ENCODE measurements around the gene RNF13.
A peak's percentile ranks its signal among the peaks of the same experiment; 100 is the strongest.
"Not testable (repeated sequence)": the region's sequence is repeated elsewhere in the genome, so short reads cannot be mapped to it uniquely, and the experiment has no call there.

Gene RNF13

DNA sequence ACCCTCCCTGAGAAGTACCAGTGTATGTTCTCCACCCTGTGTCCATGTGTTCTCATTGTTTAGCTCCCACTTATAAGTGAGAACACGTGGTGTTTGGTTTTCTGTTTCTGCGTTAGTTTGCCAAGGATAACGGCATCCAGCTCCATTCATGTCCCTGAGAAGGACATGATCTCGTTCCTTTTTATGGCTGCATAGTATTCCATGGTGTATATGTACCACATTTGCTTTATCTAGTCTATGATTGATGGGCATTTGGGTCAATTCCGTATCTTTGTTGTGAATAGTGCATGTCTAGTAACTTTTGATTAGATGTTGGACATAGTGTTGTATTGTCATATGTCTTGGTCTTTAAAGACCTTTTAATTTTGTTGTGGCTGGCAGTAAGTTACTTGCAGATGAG is 70.8 kb downstream of the RNF13 start:
- not testable (repeated sequence) for H3K27me3 Mint-ChIP-seq, H3K27ac Mint-ChIP-seq, H3K9me3 Mint-ChIP-seq, H3K4me3 Mint-ChIP-seq
- Mint-ChIP-seq H3K4me1 (ENCODE audit: low read depth) (peaks cover 17% of the 10 kb centered on the region), H3K36me3 (ENCODE audit: low read depth) (peaks cover 28% of the 10 kb centered on the region)

DNA sequence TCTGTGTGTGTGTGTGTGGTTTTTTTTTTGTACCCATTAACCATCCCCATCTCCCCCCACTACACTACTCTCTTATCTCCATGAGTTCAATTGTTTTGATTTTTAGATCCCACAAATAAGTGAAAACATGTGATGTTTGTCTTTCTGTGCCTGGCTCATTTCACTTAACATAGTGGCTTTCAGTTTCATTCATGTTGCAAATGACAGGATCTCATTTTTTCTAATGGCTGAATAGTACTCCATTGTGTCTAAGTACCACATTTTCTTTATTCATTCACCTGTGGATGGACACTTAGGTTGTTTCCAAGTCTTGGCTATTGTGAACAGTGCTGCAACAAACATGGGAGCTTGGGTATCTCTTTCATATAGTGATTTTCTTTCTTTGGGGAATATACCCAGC is 71.8 kb downstream of the RNF13 start:
- not testable (repeated sequence) for H3K27ac Mint-ChIP-seq, H3K4me3 Mint-ChIP-seq, H3K9me3 Mint-ChIP-seq, H3K27me3 Mint-ChIP-seq
- H3K4me1 Mint-ChIP-seq (ENCODE audit: low read depth) = peaks cover 17% of the 10 kb centered on the region
- H3K36me3 Mint-ChIP-seq (ENCODE audit: low read depth) = peaks cover 31% of the 10 kb centered on the region

DNA sequence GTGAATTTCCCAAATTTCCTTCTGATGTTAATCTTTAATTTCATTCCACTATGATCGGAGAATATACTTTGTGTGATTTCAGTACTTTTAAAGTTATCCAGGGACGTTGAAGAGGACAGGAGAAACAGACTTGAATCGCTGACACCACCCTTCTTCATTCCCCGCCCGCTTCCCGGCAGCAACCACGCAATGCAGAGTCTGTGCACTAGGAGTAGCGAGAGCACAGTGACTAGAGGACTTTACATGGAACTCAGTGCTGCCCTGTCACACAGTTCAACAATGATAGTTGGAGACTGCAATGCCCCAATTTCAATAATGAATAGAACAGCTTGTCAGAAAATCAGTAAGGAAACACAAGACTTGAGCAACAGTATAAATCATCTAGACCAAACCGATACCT is 73.9 kb downstream of the RNF13 start:
- Mint-ChIP-seq H3K9me3 (peaks cover 7% of the 10 kb centered on the region), H3K4me1 (ENCODE audit: low read depth) (peaks cover 17% of the 10 kb centered on the region), H3K27ac (peak overlapping the region; percentile 28), H3K36me3 (ENCODE audit: low read depth) (peaks cover 47% of the 10 kb centered on the region), H3K27me3 (no peaks in the 10 kb centered on the region), H3K4me3 (no peak overlapping the region)

DNA sequence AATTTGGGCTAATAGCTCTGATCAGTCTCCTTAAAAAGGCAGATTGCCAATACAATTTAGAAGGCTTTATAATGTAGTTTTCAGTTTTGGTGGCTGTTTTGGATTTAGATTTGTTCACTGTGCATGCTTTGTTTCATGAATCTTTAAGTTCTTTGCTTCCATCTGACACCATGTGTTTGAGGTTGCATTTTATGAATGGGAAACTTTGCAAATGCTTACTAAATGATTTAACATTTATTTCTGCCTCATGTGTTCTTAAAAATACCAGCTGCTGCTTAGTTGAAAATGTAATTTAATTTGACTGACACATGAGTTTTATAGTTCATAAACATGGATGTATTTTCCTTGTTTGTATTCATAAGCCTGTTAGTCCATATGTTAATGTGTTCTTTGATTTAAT is 78.6 kb downstream of the RNF13 start:
- no peak overlapping the region for H3K27ac Mint-ChIP-seq
- no peak overlapping the region for H3K4me3 Mint-ChIP-seq
- peaks cover 5% of the 10 kb centered on the region for H3K4me1 Mint-ChIP-seq (ENCODE audit: low read depth)
- peaks cover 39% of the 10 kb centered on the region for H3K36me3 Mint-ChIP-seq (ENCODE audit: low read depth)
- no peaks in the 10 kb centered on the region for H3K27me3 Mint-ChIP-seq
- H3K9me3 Mint-ChIP-seq = no peaks in the 10 kb centered on the region

DNA sequence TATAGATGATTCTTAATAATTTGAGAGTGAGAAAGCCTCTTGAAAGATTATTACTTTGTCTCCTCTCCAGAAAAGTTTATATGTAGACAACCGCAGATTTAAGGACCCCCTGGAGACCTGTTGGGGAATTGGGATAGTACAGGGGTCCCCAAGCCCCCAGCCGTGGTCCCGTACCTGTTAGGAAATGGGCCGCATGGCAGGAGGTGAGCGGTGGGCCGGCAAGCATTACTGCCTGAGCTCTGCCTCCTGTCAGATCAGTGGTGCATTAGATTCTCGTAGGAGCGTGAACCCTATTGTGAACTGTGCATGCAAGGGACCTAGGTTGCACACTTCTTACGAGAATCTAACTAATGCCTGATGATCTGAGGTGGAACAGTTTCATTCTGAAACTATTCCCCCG is 79.4 kb downstream of the RNF13 start:
- Mint-ChIP-seq H3K27me3 (no peaks in the 10 kb centered on the region), H3K4me1 (ENCODE audit: low read depth) (peaks cover 5% of the 10 kb centered on the region), H3K4me3 (no peak overlapping the region), H3K36me3 (ENCODE audit: low read depth) (peaks cover 46% of the 10 kb centered on the region), H3K27ac (no peak overlapping the region), H3K9me3 (no peaks in the 10 kb centered on the region)

DNA sequence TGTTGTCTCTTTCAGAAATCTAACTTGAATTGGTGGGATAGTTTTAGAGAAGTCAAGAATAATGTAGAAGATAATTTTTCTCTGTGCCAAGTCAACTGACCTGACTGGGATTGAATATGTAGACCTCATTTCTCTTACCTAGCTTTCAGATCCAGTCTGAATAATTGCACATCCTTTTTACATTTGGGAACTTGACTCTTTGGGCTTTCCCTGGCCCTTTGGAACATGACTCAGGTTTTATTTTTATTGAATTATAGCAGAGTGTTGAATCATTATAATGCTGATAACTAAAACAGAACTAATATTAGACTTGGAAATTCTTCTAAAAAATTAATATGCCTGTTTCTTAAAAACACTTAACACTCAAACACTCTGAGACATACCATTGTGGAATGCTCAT is 81.2 kb downstream of the RNF13 start:
- H3K4me3 Mint-ChIP-seq = no peak overlapping the region
- no peaks in the 10 kb centered on the region for H3K27me3 Mint-ChIP-seq
- no peaks in the 10 kb centered on the region for H3K9me3 Mint-ChIP-seq
- no peak overlapping the region for H3K27ac Mint-ChIP-seq
- H3K36me3 Mint-ChIP-seq (ENCODE audit: low read depth) = peaks cover 47% of the 10 kb centered on the region
- peaks cover 5% of the 10 kb centered on the region for H3K4me1 Mint-ChIP-seq (ENCODE audit: low read depth)

DNA sequence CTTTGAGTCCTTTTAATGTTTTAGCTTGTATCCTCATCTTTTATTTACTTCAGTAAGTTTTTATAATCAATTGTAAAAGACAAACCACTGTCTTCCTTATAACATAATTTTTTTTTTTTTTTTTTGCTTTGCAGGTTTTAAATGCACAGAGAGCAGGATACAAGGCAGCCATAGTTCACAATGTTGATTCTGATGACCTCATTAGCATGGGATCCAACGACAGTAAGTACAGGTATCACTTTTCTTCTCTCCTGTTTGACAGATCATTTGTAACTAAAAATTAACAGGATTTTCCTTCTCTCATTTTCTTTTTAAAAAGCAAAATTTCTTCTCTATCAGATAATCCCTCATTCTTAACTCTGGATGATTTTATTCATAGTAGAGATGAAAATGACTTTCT is 82.3 kb downstream of the RNF13 start:
- Mint-ChIP-seq H3K27me3 (no peaks in the 10 kb centered on the region), H3K4me3 (no peak overlapping the region), H3K4me1 (ENCODE audit: low read depth) (peaks cover 5% of the 10 kb centered on the region), H3K27ac (no peak overlapping the region), H3K9me3 (no peaks in the 10 kb centered on the region), H3K36me3 (ENCODE audit: low read depth) (peaks cover 39% of the 10 kb centered on the region)

DNA sequence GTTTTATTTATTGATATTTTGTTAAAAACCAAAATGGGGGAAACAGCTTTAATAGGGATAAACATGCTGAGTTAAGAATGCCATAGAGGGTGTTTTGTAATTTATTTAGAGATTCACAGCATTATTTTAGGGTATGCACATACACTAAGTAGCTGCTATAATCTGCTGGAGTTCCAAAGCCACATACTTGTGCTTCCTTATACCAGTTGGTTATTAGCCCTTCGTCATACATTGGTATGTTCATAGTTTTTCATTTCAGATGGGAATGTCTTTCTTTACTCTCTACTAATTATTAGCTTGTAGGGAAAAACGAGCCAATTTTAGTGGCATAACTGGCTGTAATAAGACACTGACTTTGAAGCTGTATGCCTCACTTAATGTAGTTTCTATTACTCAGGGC is 82.8 kb downstream of the RNF13 start:
- peaks cover 35% of the 10 kb centered on the region for H3K36me3 Mint-ChIP-seq (ENCODE audit: low read depth)
- no peaks in the 10 kb centered on the region for H3K9me3 Mint-ChIP-seq
- no peaks in the 10 kb centered on the region for H3K27me3 Mint-ChIP-seq
- H3K4me3 Mint-ChIP-seq = no peak overlapping the region
- H3K27ac Mint-ChIP-seq = no peak overlapping the region
- H3K4me1 Mint-ChIP-seq (ENCODE audit: low read depth) = peaks cover 2% of the 10 kb centered on the region

DNA sequence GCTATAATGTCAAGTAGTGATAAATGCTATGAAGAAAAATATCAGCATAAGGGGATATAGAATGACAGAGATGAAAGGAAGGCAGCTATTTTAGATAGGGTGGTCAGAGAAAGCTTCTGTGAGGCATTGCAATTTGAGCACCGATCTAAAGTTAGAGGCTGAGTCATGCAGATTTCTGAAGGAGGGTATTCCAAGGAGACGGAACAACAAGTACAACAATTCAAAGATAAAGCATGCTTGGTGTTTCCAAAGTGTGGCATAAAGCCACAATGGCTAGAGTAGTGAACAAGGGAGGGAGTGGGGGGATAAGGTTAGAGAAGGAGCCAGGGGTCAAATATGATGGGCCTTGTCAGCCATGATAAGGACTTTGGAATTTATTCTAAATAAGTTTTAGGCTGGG is 85.8 kb downstream of the RNF13 start:
- Mint-ChIP-seq H3K27me3 (no peaks in the 10 kb centered on the region), H3K36me3 (ENCODE audit: low read depth) (peaks cover 25% of the 10 kb centered on the region), H3K4me1 (ENCODE audit: low read depth) (no peaks in the 10 kb centered on the region), H3K9me3 (no peaks in the 10 kb centered on the region), H3K27ac (no peak overlapping the region), H3K4me3 (no peak overlapping the region)

DNA sequence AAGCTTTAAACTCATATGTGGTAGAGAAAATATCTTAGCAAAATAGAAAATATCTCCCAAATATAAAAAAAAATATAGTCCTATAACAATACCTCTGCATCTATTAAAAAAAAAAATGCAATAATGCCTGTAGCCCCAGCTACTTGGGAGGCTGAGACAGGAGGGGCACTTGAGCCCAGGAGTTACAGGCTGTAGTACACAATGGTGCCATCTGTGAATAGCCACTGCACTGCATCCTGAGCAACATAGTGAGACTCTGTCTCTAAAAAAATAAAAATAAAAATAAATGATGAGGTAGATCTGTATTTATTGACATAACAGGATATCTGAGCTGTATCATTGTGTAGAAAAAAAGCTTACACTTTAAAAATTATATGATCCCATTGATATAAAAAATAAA is 87.3 kb downstream of the RNF13 start:
- peaks cover 21% of the 10 kb centered on the region for H3K36me3 Mint-ChIP-seq (ENCODE audit: low read depth)
- no peaks in the 10 kb centered on the region for H3K27me3 Mint-ChIP-seq
- H3K9me3 Mint-ChIP-seq = no peaks in the 10 kb centered on the region
- no peak overlapping the region for H3K27ac Mint-ChIP-seq
- H3K4me1 Mint-ChIP-seq (ENCODE audit: low read depth) = no peaks in the 10 kb centered on the region
- H3K4me3 Mint-ChIP-seq = no peak overlapping the region

DNA sequence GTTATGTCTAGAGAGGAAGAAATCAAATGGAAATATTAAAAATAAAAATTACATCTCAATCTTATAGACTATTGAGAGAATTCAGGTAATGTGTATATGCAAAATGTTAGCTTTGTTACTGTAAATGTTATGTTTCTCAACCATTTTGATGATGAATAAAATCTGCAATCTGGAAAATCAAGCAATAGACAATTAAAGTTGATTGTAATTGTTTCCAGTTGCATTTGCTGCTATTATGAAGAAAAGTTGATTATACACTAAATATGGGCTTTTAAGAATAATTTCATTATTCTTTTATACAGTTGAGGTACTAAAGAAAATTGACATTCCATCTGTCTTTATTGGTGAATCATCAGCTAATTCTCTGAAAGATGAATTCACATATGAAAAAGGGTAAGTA is 88.8 kb downstream of the RNF13 start:
- Mint-ChIP-seq H3K4me3 (no peak overlapping the region), H3K4me1 (ENCODE audit: low read depth) (no peaks in the 10 kb centered on the region), H3K27me3 (no peaks in the 10 kb centered on the region), H3K27ac (no peak overlapping the region), H3K9me3 (no peaks in the 10 kb centered on the region), H3K36me3 (ENCODE audit: low read depth) (peaks cover 16% of the 10 kb centered on the region)

DNA sequence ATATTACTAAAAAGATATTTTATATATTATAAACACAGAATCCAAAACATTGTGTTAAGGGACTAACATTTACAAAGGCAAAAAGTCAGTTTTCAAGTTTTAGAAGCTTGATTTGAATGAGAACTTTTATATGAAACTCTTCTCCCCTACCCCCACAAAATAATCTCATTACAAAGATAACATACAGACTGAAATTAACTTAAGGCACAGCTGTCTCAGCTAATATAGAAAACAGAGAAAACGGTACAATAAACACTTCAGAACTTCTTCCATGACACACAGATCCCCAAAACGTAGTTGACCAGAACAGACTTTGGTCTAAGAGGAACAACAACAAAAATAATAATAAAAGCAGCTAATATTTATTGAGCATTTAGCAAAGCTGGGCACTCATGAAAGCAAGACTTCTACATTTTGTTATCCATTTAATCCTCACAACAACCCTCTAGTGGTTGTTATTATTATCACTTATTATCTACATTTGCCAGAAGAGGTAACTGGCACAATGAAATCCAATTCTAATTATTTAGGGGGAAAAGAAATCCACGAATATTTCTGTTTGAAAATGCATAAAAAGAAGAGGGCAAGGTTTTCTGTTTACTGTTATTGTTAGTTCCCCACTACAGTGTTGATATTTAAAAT is 89.6 kb downstream of the RNF13 start:
- H3K9me3 Mint-ChIP-seq = no peaks in the 10 kb centered on the region
- no peak overlapping the region for H3K4me3 Mint-ChIP-seq
- peaks cover 8% of the 10 kb centered on the region for H3K36me3 Mint-ChIP-seq (ENCODE audit: low read depth)
- no peaks in the 10 kb centered on the region for H3K27me3 Mint-ChIP-seq
- H3K4me1 Mint-ChIP-seq (ENCODE audit: low read depth) = no peaks in the 10 kb centered on the region
- no peak overlapping the region for H3K27ac Mint-ChIP-seq

DNA sequence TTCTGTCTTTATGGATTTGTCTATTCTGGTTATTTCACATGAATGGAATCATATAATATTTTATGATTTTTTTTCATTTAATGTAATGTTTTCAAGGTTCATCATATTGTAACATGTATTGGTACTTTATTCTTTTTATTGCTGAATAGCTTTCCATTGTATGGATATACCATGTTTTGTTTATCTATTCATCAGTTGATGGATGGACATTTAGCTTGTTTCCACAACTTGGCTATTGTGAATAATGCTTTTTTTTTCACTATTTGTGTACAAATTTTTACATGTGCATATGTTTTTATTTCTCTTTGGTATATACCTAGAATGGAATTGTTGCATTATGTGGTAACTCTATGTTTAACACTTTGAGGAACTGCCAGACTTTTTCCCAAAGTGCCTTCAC is 93.0 kb downstream of the RNF13 start:
- Mint-ChIP-seq H3K4me1 (ENCODE audit: low read depth) (no peaks in the 10 kb centered on the region), H3K4me3 (no peak overlapping the region), H3K27ac (no peak overlapping the region), H3K27me3 (no peaks in the 10 kb centered on the region), H3K36me3 (ENCODE audit: low read depth) (peaks cover 23% of the 10 kb centered on the region), H3K9me3 (no peaks in the 10 kb centered on the region)

DNA sequence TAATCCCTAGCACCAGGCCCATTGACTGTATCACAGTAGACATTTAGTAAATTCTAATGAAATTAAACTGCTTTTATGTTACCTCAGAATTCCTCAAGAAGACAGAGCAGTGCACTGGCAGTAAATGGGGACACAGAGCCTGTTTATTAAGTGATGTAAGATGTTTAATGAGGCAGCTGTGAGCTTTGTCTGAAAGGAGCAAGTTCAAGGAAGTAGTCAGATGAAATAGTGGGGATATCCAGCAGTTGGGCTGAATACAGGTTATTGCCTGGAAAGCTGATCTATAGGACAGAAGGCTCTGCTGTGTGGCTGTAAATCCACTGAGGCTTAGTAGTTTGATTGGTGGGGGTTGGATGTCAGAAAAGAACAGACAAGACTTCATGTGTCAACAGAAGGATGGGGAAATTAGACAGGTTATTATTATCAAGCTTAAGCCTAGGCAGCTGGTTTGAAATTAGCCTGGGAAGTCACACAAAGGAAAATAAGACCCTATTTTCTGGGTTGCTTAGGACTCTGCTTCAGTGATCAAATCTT is 95.5 kb downstream of the RNF13 start:
- Mint-ChIP-seq H3K4me1 (ENCODE audit: low read depth) (no peaks in the 10 kb centered on the region), H3K27ac (no peak overlapping the region), H3K27me3 (no peaks in the 10 kb centered on the region), H3K9me3 (no peaks in the 10 kb centered on the region), H3K4me3 (no peak overlapping the region), H3K36me3 (ENCODE audit: low read depth) (peaks cover 30% of the 10 kb centered on the region)

DNA sequence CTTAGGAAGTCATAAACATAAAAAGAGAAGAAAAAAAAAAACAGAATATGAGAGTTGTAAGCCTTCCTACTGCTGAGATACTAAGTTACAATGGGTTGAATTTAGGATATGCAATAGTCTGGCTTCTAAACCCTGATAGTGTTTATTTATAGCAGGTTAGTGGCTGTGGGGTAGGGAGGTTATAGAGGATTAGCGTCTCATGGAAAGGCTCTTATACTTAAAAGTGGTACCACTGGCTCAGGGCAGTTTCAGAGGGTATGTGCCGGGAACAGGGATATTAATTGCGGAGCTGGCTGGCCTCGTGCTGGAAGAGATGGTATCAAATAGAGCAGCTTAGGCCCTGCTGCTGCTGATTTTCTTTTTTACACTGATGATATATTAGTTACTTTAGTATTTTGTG is 96.9 kb downstream of the RNF13 start:
- no peaks in the 10 kb centered on the region for H3K27me3 Mint-ChIP-seq
- H3K9me3 Mint-ChIP-seq = no peaks in the 10 kb centered on the region
- H3K4me3 Mint-ChIP-seq = no peak overlapping the region
- H3K36me3 Mint-ChIP-seq (ENCODE audit: low read depth) = peaks cover 38% of the 10 kb centered on the region
- H3K27ac Mint-ChIP-seq = no peak overlapping the region
- H3K4me1 Mint-ChIP-seq (ENCODE audit: low read depth) = no peaks in the 10 kb centered on the region

DNA sequence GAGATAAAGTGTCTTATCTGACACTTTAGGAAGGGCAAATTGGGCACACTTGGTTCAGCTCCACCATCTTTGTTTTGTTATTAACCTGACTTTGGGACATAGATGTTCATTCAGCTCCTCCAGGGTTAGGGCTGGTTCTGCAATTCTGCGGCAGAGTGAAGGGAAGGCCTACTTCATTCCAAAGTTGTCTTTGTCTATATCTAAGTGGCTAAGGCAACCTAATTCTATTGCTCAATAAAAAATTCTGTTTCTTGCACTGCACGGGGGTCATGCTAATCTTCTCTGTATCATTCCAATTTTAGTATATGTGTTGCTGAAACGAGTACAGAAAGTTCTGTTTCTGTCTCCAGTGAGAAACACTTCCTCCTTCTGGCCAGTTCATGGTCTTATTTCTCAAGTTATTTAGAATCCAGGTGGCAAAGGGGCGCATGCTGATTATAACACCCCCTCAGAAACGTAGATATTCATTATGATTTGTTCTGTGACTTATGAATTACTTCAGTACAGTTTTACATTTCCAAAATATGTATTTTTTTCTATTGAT is 104.2 kb downstream of the RNF13 start:
- Mint-ChIP-seq H3K9me3 (no peaks in the 10 kb centered on the region), H3K4me1 (ENCODE audit: low read depth) (no peaks in the 10 kb centered on the region), H3K4me3 (no peak overlapping the region), H3K27ac (no peak overlapping the region), H3K36me3 (ENCODE audit: low read depth) (peaks cover 59% of the 10 kb centered on the region), H3K27me3 (no peaks in the 10 kb centered on the region)

Measured in stimulated activated naive CD8-positive, alpha-beta T cell treated with anti-CD3 and anti-CD28 coated beads, Interleukin-15, Interleukin-2, amounts not matched to agents 100 ng/mL and 50 ng/mL, for 24 hours (primary cell).